T-helper 2 cell (primary cell): ENCODE results near the gene NCR3LG1.

Source experiments
- DNase-seq, 5 experiments: peaks; one replicate each; pipeline versions ENCODE4 v3.0.0 to v3.0.0-alpha.2; 2012 to 2022

The NCR3LG1 gene

DNA sequence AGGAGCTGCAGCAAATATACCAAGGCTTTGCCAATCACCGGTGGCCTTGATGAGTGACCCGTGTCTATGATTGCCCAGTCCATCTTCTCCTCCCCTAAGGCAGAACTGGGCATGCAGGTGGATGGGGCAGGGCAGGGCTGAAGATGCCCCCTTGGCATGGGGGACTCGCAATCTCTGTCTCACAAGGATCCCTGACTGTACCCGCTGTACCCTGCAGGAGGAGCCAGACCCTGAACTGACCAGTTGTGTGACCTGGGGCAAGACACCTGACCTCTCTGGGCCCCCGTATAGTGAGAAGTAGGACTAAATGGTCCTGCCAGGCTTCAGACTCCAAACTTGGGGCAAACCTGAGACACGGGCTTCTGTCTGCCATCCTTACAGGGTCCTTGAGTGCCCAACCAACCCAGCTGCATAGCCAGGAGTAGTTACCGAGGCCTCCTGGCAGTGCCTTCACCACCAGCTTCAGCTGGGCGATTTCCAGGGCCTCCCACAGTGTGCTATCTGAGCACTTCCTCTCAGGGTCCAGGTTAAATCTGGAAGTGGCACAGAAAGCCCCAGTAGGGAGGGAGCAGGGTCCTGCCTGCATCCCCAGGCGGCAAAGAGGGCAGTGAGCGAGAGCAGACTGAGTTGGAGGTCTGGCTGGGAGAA lies 43.3 kb downstream of the NCR3LG1 start:
- DNase-seq = no peak

- no peak for DNase-seq
These were observed 44.0 kb downstream of the NCR3LG1 start for GRCh38 chr11:17395554-17395961.

GRCh38 chr11:17395978-17396377 lies 44.4 kb downstream of the NCR3LG1 start:
- no peak for DNase-seq

GRCh38 chr11:17396598-17397310 lies 45.2 kb downstream of the NCR3LG1 start:
- no peak for DNase-seq

DNA sequence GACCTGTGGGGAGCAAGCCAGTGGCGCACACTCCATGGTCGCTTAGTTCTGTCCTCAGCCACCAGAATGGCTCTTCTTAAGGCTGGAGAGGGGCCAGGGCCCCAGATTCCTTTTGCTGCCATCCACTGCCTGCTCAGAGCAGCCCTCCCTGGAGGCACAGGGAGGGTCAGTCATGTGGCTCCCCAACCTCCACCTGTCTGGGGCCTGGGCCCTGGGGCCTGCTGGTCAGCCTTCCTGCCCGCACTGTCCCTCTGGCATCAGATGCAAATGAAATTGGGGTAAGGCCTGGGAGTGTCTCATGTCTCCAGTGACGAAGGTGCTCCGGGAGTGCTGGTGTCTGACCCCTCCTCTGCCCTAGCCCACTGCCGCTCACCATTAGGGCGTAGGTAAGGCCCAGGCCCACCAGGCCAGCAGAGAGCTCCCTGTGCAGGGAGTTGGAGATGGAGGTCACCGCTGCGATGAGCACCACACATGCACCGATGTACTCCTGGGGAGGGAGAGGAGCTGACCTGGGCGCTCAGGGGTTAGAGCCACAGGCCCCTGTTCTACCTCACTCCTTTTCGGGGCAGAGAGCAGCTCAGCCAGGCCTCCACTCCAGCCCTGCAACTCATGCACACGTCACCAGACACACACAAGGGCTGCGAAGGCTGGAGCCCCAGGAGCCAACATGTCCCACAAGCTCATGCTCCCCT lies 45.9 kb downstream of the NCR3LG1 start:
- no peak for DNase-seq

DNA sequence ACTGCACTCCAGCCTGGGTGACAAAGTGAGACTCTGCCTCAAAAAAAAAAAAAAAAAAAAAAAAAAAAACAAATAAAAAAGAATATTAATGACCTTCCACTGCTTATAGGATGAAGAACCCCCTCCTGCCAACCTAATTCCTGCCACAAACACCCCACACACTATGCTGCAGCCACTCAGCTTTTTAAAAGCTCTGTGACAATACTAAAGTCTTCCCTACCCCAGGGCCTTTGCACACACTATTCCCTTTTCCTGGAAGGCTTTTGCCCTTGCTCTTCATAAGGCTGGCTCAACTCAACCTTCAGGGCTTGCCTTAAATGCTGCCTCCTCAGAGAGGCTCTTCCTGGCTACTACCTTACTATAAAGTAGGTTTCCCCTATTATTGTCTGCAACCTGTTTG lies 47.6 kb downstream of the NCR3LG1 start:
- DNase-seq = no peak

GRCh38 chr11:17400048-17400775 lies 48.6 kb downstream of the NCR3LG1 start:
- no peak for DNase-seq

DNA sequence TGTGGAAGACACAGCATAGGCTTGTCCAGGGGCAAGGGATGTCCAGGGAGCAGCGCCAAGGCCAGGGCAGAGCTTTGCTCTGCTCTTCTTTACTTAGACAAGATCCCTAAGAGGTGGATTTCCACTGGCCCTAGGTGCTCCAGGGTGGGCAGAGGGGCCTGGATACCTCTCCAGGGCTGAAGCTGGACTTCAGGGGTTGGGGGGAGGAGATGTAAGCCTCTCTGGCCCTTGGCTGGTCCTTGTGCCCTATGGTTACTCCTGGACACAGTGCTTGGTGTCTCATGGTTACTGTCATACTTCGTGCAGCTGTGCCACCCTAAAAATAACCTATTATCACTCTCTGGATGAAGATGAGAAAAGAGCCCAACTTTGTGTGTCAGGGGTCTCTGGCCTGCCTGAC lies 49.7 kb downstream of the NCR3LG1 start:
- no peak for DNase-seq

GRCh38 chr11:17401841-17402240 lies 50.2 kb downstream of the NCR3LG1 start:
- no peak for DNase-seq

- no peak for DNase-seq
These were observed 50.9 kb downstream of the NCR3LG1 start for GRCh38 chr11:17402486-17402885.

DNA sequence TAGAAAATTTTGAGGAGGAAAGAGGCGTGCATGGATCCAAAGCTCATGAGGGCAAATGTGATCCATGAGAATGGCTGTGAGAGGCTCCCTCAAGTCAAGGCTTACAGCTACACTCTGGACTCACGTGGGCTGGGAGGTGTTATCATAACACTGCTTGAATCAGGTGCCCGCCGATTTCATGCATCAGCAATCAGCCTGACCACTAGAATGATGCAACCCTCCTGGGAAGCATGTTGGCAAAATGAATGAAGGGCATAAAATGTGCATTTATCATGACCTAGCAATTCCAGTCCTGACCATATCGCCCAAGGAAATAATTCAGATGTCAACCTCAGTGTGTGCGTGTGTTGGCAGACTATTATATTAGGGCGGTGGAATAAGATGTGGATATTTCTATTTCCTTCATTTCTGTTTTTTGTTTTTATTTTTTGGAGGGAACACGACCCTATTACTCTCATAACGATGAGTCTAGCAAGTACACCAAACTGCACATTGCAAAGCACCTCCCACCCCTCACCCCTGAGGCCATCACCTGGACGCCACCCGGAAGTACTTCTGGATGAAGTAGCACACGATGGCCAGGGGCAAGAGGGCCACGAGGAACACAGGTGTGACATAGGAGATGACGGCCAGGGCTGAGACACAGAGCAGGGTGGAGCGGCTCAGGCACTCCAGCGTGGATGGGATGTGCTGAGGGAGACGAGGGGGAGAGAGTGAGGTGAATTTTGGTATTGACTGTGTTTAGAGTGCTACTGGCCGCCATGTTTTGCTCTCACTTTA lies 52.6 kb downstream of the NCR3LG1 start:
- no peak for DNase-seq

DNA sequence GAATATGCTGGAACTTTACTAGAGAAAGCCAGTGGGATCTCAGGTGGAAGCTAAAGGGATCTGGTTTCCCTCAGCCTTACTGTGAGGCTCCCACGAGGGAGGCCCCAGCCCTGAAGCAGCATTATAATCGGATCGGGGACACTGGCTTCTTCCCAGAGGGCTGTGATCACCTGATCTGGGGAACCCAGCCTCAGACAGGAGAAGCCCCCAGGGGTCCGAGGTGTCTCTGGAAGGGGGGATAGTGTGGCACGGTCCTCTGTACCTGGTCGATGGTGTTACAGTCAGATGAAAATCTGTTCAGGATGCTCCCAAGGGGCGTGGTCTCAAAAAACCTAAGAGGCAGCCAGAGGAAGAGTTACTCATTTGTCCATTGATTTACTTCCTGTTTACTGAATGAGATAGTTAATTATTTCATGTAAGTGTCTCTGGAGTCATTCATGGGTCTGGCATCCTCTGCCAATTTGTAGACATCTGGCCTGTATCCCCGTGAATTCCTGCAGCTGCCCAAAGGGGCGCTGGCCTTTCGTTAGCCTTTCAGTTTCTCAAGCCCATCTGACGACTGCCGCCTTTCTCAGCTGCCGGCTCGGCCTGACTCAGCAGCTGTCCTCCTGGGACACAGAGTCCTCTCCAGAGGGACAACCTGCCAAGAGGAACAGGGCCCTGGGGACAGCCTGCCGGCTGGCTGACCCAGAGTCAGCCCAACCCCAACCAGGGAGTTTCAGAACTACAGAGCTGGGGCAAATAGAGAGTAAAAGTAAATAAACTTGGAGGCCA lies 53.8 kb downstream of the NCR3LG1 start:
- DNase-seq = no peak

- DNase-seq = no peak
These were observed 54.6 kb downstream of the NCR3LG1 start for GRCh38 chr11:17406082-17406817.

- DNase-seq = no peak
These were observed 55.2 kb downstream of the NCR3LG1 start for GRCh38 chr11:17406818-17407149.

- DNase-seq = no peak
These were observed 56.0 kb downstream of the NCR3LG1 start for GRCh38 chr11:17407575-17407974.

DNA sequence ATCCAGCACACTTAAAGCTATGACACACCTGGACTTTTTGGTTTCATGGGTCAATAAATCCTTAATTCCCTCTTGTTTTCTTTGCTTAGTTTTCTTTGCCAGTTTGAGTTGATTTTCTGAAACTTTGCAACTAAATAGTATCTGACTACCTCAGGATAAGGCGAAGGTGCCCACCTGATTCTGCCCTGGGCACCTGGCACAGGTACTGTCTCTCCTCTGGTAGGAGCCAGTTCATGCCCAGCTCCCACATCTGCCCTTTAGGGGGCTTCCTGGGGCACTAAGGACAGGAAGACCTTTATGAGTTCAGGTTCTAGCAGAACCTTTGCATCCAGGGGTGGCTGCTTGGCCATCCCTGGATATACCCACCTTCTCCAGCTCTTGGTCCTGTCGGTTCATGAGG lies 56.4 kb downstream of the NCR3LG1 start:
- DNase-seq = no peak

DNA sequence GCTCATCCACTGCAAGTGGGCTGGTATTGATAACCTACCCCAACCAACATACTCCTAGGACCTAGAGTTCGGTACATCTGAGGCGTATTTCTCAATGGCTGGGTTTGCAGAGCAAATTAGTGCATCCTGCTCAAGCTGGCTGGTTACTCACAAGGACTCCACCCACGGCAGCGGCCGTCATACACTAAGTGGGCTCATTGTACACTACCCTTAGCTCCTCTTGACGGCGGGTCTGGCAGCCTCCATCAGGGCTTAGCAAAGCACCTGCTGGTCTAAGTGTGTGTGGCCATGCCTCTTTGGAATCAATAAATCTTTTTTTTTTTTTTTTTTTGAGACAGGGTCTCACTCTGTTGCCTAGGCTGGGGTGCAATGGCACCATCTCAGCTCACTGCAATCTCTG lies 57.0 kb downstream of the NCR3LG1 start:
- no peak for DNase-seq

DNA sequence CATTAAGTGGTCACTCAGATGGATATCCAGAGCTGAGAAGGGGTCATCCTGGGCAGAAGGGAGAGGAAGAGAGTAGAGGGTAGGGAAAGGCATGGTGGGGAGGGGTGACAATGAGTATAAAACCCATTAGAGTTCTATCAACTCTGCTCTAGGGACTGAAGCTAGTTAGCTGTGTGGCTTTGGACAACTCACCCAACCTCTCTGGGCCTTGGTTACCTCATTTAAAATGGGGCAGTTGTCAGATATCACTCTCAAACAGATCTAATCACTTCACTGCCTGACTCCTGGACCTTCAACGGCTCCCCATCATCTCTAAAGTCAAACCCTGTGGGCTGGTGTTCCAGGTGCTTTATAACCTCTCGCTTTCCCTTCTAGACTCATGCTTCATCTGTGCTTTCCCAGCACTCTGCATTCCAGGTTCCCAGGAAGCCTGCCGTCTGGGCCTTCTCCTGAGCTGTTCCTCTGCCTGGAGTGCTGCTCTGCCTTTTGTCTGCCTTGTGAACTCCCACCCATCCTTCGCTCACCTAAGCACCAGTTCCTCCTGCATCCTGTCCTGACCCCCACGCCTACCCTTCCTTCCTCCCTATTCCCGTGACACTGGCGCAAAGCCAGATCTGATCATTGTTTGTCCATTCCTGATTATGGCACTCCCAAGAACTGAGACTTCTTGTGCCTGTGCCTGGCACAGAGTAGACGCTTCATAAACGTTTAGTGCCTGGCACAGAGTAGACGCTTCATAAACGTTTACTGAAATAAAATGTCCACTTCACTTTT lies 59.2 kb downstream of the NCR3LG1 start:
- no peak for DNase-seq

GRCh38 chr11:17411418-17411817 lies 59.8 kb downstream of the NCR3LG1 start:
- DNase-seq = no peak

DNA sequence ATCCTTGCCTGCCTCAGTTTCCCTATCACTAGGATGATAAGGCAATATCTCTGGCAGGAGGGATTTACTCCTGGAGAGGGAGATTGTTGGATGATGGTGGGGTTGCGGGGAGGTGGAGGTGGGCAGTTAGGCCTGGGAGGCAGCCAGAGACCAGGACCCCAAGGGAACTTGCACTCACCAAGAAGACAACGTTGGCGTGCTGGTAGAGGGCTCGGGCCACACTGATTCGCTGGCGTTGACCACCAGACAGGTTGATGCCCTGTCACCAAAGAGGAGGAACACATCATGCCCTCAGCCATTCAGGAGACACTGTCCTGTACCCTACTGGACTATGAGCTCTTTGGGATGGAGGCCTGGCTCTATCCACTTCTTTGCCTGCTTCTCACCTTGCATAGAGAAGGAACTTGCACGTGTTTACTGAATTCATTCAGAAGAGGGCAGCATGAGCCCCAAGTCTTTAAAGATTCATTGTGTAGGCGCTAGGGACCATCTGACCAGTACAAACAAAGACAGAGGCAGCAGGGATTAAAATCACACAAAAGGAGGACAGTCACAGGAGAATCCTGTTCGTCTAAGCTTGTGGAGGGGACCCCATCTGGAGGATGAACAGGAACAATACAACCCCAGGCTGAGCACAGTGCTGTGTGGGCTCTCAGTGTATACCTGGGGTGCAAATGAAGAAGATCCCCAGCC lies 61.0 kb downstream of the NCR3LG1 start:
- no peak for DNase-seq
